Metanephros (tissue), 1 donor: ENCODE data around the gene UNC50. TPM values are rescaled to one million over a fixed set of nuclear protein-coding genes. Genes with fewer than 3 reads are reported as not detected.

ENCODE experiments used
- total RNA-seq: library from RNA; depleted of rRNA; stranded (reverse); fragments of >200 nt; gene quantifications from one replicate; pipeline ENCODE4 v1.2.3, GENCODE V29; 2014

Gene UNC50
- total RNA-seq, result 39.8 TPM

GRCh38 chr2:98608116-98608961 is at the start of gene UNC50, which contains the start of gene COA5:
Gene UNC50, plus strand, starts transcription at chr2:98608589. Its CDS starts 1,171 bp downstream, at chr2:98609760.
Gene COA5, minus strand, starts transcription at chr2:98608512. Its CDS starts 107 bp downstream, at chr2:98608405.

Other genes with a start within 250 kb of the UNC50 start
- 36.2 TPM for gene INPP4A, start 163.7 kb upstream of the UNC50 start, total RNA-seq
- 42.2 TPM for gene COA5, start 77 bp upstream of the UNC50 start, total RNA-seq
- gene MGAT4A, start 122.5 kb downstream of the UNC50 start, total RNA-seq, result 24.2 TPM